Neural cell (in vitro differentiated cells): ENCODE measurements around the gene GPR183.

ENCODE experiments used
- CTCF ChIP-seq: fragments of 450-650 bp; IDR thresholded peaks from 2 replicates; pipeline ENCODE4 v1.5.1; 2014; ENCODE audit warnings: antibody characterized with exemption, mild to moderate bottlenecking, moderate library complexity; ENCODE audit not compliant: poor library complexity, severe bottlenecking
- EP300 ChIP-seq: fragments of 450-650 bp; conservative IDR thresholded peaks from 2 replicates; pipeline ENCODE4 v1.6.1; 2014; ENCODE audit warnings: antibody characterized with exemption, mild to moderate bottlenecking, moderate library complexity; ENCODE audit not compliant: poor library complexity, severe bottlenecking
- EZH2 ChIP-seq: fragments of 200-600, 300-800 bp; shearing (Covaris generic), sonication (generic); IDR thresholded peaks from 2 replicates; pipeline ENCODE4 v1.6.1; 2014; ENCODE audit warnings: antibody characterized with exemption, low read length, borderline replicate concordance, mild to moderate bottlenecking; ENCODE audit not compliant: insufficient read depth, poor library complexity, severe bottlenecking
- POLR2AphosphoS5 ChIP-seq: IDR thresholded peaks from 2 replicates; pipeline ENCODE4 v1.6.1; 2012
- REST ChIP-seq: IDR thresholded peaks from 2 replicates; pipeline ENCODE4 v1.6.1; 2012; ENCODE audit warnings: borderline replicate concordance
- TAF1 ChIP-seq: IDR thresholded peaks from 2 replicates; pipeline ENCODE4 v1.6.1; 2012; ENCODE audit warnings: low read depth

- no peak for TF ChIP-seq CTCF
- no peak for TF ChIP-seq POLR2AphosphoS5
- TF ChIP-seq EP300, result no peak
- TF ChIP-seq TAF1, result no peak
- TF ChIP-seq REST, result no peak
- no peak for TF ChIP-seq EZH2
These were observed 27.9 kb upstream of the GPR183 start for GRCh38 chr13:99335087-99335486.
